Bronchial epithelial cell (primary cell): ENCODE measurements around the gene SPON1. TPM values are rescaled to one million over a fixed set of nuclear protein-coding genes. Genes with fewer than 3 reads are reported as not detected.
"Not testable (repeated sequence)": the region's sequence is repeated elsewhere in the genome, so short reads cannot be mapped to it uniquely, and the experiment has no call there.

ENCODE experiments used
- DNase-seq: peaks from one replicate; pipeline ENCODE4 v3.0.0-alpha.2; 2010; ENCODE audit warnings: low read depth
- FAIRE-seq: peaks from 2 replicates; lab custom pipeline; 2011; peaks lifted over from hg19 to GRCh38; lab: Jason Lieb, UNC
- H3K27me3 ChIP-seq: 2 replicates; pipeline ENCODE4 v1.5.1; 2011; ENCODE audit warnings: low read length; ENCODE audit not compliant: control insufficient read depth, insufficient read depth
- H3K36me3 ChIP-seq: 2 replicates; pipeline ENCODE4 v1.5.1; 2011; ENCODE audit warnings: low read length; ENCODE audit not compliant: control insufficient read depth, insufficient read depth
- H3K4me3 ChIP-seq: 2 replicates; pipeline ENCODE4 v1.5.1; 2011; ENCODE audit warnings: mild to moderate bottlenecking, low read depth, low read length, control low read depth
- CTCF ChIP-seq: IDR thresholded peaks from 2 replicates; pipeline ENCODE4 v1.5.1; 2011; ENCODE audit warnings: mild to moderate bottlenecking, moderate library complexity, low read length, control low read depth, inconsistent platforms; ENCODE audit not compliant: insufficient read depth, severe bottlenecking
- total RNA-seq: library from RNA; depleted of rRNA; stranded (reverse); fragments of >200 nt; gene quantifications from 2 replicates; pipeline ENCODE4 v1.2.1, GENCODE V29; 2014

The SPON1 gene
- total RNA-seq, 1 donor from 2014 or later, result 0.26 TPM

- no peak overlapping the region for H3K4me3 ChIP-seq
- TF ChIP-seq CTCF, result peak; percentile 78
- H3K36me3 ChIP-seq, result no peaks in the 10 kb centered on the region
- DNase-seq (peak; percentile 42), FAIRE-seq (no peak)
- H3K27me3 ChIP-seq, result no peaks in the 10 kb centered on the region
Observed at GRCh38 chr11:14249121-14249963, 286.8 kb downstream of the SPON1 start.

DNA sequence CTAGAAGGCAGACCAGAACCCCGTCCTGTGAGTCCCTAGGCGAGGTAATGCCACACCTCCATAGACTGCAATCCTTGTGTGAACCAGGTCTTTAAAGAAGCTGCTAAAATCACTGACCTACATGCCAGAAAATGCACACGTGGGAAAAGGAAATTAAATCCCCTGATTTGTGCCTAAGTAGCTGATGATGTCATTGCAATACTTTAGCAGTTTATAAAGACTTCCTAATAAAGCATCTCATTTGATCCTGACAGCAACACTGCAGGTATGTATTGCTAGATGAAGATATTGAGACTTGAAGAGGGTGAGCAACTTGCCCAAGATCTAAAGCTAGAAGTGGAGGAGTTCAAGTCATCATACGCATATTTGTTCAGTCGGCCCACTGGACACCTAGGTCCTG is 289.2 kb downstream of the SPON1 start:
- H3K36me3 ChIP-seq, result no peaks in the 10 kb centered on the region
- DNase-seq (no peak), FAIRE-seq (no peak)
- H3K27me3 ChIP-seq, result no peaks in the 10 kb centered on the region
- TF ChIP-seq CTCF, result no peak
- H3K4me3 ChIP-seq, result no peak overlapping the region

DNA sequence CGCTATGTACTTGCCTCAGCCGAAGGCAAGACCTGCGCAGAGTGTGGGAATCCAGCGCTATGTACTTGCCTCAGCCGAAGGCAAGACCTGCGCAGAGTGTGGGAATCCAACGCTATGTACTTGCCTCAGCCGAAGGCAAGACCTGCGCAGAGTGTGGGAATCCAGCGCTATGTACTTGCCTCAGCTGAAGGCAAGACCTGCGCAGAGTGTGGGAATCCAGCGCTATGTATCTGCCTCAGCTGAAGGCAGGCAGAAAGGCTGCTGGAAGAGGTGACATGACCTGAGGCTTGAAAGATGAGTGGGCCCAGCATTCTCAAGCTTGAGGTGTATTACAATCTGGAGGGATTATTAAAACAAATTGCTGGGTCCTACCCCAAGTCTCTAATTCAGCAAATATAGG is 290.0 kb downstream of the SPON1 start:
- not testable (repeated sequence) for DNase-seq, FAIRE-seq, H3K4me3 ChIP-seq, H3K27me3 ChIP-seq, H3K36me3 ChIP-seq

GRCh38 chr11:14253421-14253820 is 290.9 kb downstream of the SPON1 start:
- Histone ChIP-seq H3K4me3 (no peak overlapping the region), H3K36me3 (no peaks in the 10 kb centered on the region), H3K27me3 (no peaks in the 10 kb centered on the region)
- FAIRE-seq (no peak), DNase-seq (no peak)
- TF ChIP-seq CTCF, result no peak

DNA sequence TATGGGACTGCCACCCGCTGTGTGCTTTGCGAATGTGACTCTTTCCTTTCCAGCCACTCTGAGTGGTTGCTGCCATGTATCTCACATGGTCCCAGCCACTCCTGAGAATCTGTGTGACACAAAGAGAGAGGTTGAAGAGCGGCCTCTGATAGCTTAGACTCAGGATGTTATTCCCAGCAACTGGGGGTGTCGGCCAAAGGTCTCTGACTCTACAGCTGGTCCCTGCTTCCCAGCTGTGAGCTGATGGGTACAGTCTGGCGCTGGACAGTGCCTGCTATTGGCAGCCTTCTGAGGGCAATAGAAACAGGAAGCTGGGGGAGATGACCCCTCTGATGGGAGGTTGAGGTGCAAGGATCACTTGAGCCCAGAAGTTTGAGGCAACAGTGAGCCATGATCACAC is 291.3 kb downstream of the SPON1 start:
- no peak for TF ChIP-seq CTCF
- Histone ChIP-seq H3K36me3 (no peaks in the 10 kb centered on the region), H3K4me3 (no peak overlapping the region), H3K27me3 (no peaks in the 10 kb centered on the region)
- no peak for FAIRE-seq
- no peak for DNase-seq

DNA sequence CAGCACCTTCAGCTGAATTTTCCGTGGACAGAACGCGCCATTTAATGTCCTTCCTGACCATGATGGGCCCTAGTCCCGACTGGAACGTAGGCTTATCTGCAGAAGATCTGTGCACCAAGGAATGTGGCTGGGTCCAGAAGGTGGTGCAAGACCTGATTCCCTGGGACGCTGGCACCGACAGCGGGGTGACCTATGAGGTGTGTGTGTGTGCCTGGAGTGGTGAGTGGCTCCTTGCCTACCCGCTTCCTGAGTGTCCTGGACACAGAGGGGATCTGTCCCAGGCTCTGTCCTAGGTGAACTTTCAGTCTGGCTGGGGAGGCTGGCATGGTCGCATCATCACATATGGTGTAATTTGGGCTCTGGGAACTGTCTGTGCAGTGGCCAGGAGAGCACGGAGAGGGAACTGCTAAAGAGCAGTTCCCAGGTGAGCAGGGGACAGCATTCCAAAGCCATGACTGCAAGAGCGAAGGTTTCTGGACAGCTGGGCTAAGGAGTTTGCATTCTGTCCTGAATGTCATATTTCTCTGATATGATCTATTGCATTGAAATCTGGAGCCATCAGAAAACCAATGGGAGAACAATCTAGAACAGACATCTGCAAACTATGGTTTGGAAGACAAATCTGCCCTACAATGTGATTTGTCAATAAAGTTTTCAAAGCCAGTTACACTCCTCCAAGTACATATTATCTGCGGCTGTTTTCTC is 292.2 kb downstream of the SPON1 start:
- Histone ChIP-seq H3K36me3 (no peaks in the 10 kb centered on the region), H3K4me3 (no peak overlapping the region), H3K27me3 (no peaks in the 10 kb centered on the region)
- TF ChIP-seq CTCF, result no peak
- no peak for DNase-seq
- FAIRE-seq, result no peak
